Measurements from ENCODE around the gene DMD. TPM values are rescaled to one million over a fixed set of nuclear protein-coding genes. Genes with fewer than 3 reads are reported as not detected.
A peak's percentile ranks its signal among the peaks of the same experiment; 100 is the strongest.
"Not testable (repeated sequence)": the region's sequence is repeated elsewhere in the genome, so short reads cannot be mapped to it uniquely, and the experiment has no call there.

DMD gene
- polyA plus RNA-seq (2013, experiment 1 of 2; ENCODE audit: insufficient read length), result 10.4 TPM
- 15.4 TPM for polyA plus RNA-seq (2013, experiment 2 of 2; ENCODE audit: insufficient read length)

- peak; percentile 91 for DNase-seq
Measured at GRCh38 chrX:33211356-33212260, at the start of gene DMD. Gene DMD, minus strand, starts transcription at chrX:33211549. Its CDS starts 237 bp downstream, at chrX:33211312.

- peak; percentile 9 for DNase-seq
Measured at GRCh38 chrX:33252306-33252825, 41.0 kb upstream of the DMD start.

GRCh38 chrX:33218819-33219218 lies 7.5 kb upstream of the DMD start:
- DNase-seq, result no peak

GRCh38 chrX:33210156-33210555 lies 1.2 kb downstream of the DMD start:
- DNase-seq, result no peak

- DNase-seq, result no peak
Measured at GRCh38 chrX:33207056-33207455, 4.3 kb downstream of the DMD start.

- DNase-seq, result no peak
Measured at GRCh38 chrX:33205321-33205720, 6.0 kb downstream of the DMD start.

GRCh38 chrX:33204889-33205288 lies 6.5 kb downstream of the DMD start:
- no peak for DNase-seq

- no peak for DNase-seq
Measured at GRCh38 chrX:33198561-33199279, 12.6 kb downstream of the DMD start.

GRCh38 chrX:33195698-33196097 lies 15.7 kb downstream of the DMD start:
- no peak for DNase-seq

GRCh38 chrX:33194876-33195433 lies 16.4 kb downstream of the DMD start:
- DNase-seq, result peak; percentile 53

GRCh38 chrX:33194289-33194688 lies 17.1 kb downstream of the DMD start:
- no peak for DNase-seq

- peak; percentile 83 for DNase-seq
Measured at GRCh38 chrX:33190016-33190415, 21.3 kb downstream of the DMD start.

- peak; percentile 52 for DNase-seq
Measured at GRCh38 chrX:33188881-33189280, 22.5 kb downstream of the DMD start.

GRCh38 chrX:33188286-33188685 lies 23.1 kb downstream of the DMD start:
- DNase-seq, result no peak

- DNase-seq, result not testable (repeated sequence)
Measured at GRCh38 chrX:33184803-33185202, 26.5 kb downstream of the DMD start.

- DNase-seq, result peak; percentile 74
Measured at GRCh38 chrX:33183361-33183760, 28.0 kb downstream of the DMD start.

- DNase-seq, result no peak
Measured at GRCh38 chrX:33178690-33179089, 32.7 kb downstream of the DMD start.

- DNase-seq, result no peak
Measured at GRCh38 chrX:33178218-33178617, 33.1 kb downstream of the DMD start.

GRCh38 chrX:33175201-33175600 lies 36.1 kb downstream of the DMD start:
- no peak for DNase-seq

- no peak for DNase-seq
Measured at GRCh38 chrX:33171041-33171440, 40.3 kb downstream of the DMD start.

- no peak for DNase-seq
Measured at GRCh38 chrX:33161829-33162228, 49.5 kb downstream of the DMD start.

- no peak for DNase-seq
Measured at GRCh38 chrX:33160273-33160672, 51.1 kb downstream of the DMD start.

GRCh38 chrX:33156152-33156726 lies 55.1 kb downstream of the DMD start:
- DNase-seq, result peak; percentile 59

Data from fibroblast of skin of back (primary cell).